Posterior cingulate gyrus (tissue), 11 donors: ENCODE results near the gene GPR21.

Experiments
- DNase-seq, 10 donors: peaks; one replicate each; pipeline versions ENCODE4 v3.0.0 to v3.0.0-alpha.2; 2020 to 2021; ENCODE audit warnings: mixed read lengths in 3 of 10
- intact Hi-C: fragments of 100-400 bp; cut with DNase I; formaldehyde crosslinking; loops from one replicate; pipeline ENCODE4 v1.15.1; 2023

GPR21 gene

GRCh38 chr9:123031963-123032362 lies 1.5 kb upstream of the GPR21 start:
- intact Hi-C loops = no loop called here
- no peak for DNase-seq

GRCh38 chr9:123033864-123034601 lies 566 bp downstream of the GPR21 start:
- DNase-seq = peak in 6 of 10 donors; percentile 22 to 82 (median 54)

GRCh38 chr9:123034881-123035510 lies 1.5 kb downstream of the GPR21 start:
- intact Hi-C loops = no loop called here
- peak in 1 of 10 donors; percentile 20 for DNase-seq

More at GRCh38 chr9:123033864-123034601, 566 bp downstream of the GPR21 start:
- intact Hi-C loops = no loop called here

- intact Hi-C loops = no loop called here
Observed at GRCh38 chr9:123035791-123036190, 2.3 kb downstream of the GPR21 start.

GRCh38 chr9:123036893-123037545 lies 3.6 kb downstream of the GPR21 start:
- intact Hi-C loops = no loop called here

More at GRCh38 chr9:123035791-123036190, 2.3 kb downstream of the GPR21 start:
- DNase-seq = no peak

GRCh38 chr9:123039617-123040219 lies 6.3 kb downstream of the GPR21 start:
- no peak for DNase-seq
- intact Hi-C loops = no loop called here

More at GRCh38 chr9:123036893-123037545, 3.6 kb downstream of the GPR21 start:
- DNase-seq = no peak

- DNase-seq = no peak
- intact Hi-C loops = no loop called here
Observed at GRCh38 chr9:123040801-123041200, 7.3 kb downstream of the GPR21 start.

- no peak for DNase-seq
- intact Hi-C loops = no loop called here
Observed at GRCh38 chr9:123041489-123041888, 8.0 kb downstream of the GPR21 start.

GRCh38 chr9:123043081-123043939 lies 9.8 kb downstream of the GPR21 start:
- no peak for DNase-seq
- intact Hi-C loops = no loop called here

- no peak for DNase-seq
- intact Hi-C loops = no loop called here
Observed at GRCh38 chr9:123044586-123044985, 11.1 kb downstream of the GPR21 start.

- DNase-seq = no peak
Observed at GRCh38 chr9:123046406-123047195, 13.1 kb downstream of the GPR21 start.

GRCh38 chr9:123048748-123049147 lies 15.3 kb downstream of the GPR21 start:
- intact Hi-C loops = no loop called here
- DNase-seq = no peak

More at GRCh38 chr9:123046406-123047195, 13.1 kb downstream of the GPR21 start:
- intact Hi-C loops = no loop called here

GRCh38 chr9:123049589-123050222 lies 16.2 kb downstream of the GPR21 start:
- DNase-seq = no peak

GRCh38 chr9:123053046-123053445 lies 19.6 kb downstream of the GPR21 start:
- intact Hi-C loops = no loop called here
- DNase-seq = no peak

More at GRCh38 chr9:123049589-123050222, 16.2 kb downstream of the GPR21 start:
- intact Hi-C loops = no loop called here

GRCh38 chr9:123053711-123054110 lies 20.2 kb downstream of the GPR21 start:
- DNase-seq = no peak
- intact Hi-C loops = no loop called here

GRCh38 chr9:123058834-123059233 lies 25.4 kb downstream of the GPR21 start:
- DNase-seq = no peak
- intact Hi-C loops = no loop called here

- no peak for DNase-seq
- intact Hi-C loops = no loop called here
Observed at GRCh38 chr9:123059472-123060220, 26.2 kb downstream of the GPR21 start.

- intact Hi-C loops = no loop called here
- no peak for DNase-seq
Observed at GRCh38 chr9:123061216-123061615, 27.7 kb downstream of the GPR21 start.
